Endothelial cell of umbilical vein (primary cell): Measurements from ENCODE around the gene YY1. TPM values are rescaled to one million over a fixed set of nuclear protein-coding genes. Genes with fewer than 3 reads are reported as not detected.

Experiments used
- BruUV-seq: library from RNA; stranded (reverse); fragments of 400-500 nt; replicated peaks from 2 replicates; lab custom pipeline; 2021; lab: Mats Ljungman, UMichigan
- CTCF ChIA-PET: fragments of 300-600, 350-600 bp; sonication (Branson Sonifier 250); formaldehyde crosslinking; loops from one replicate; lab custom pipeline; 2021; ENCODE audit warnings: antibody characterized with exemption, inconsistent platforms; lab: Charles Lee
- POLR2A ChIA-PET: fragments of 300-600, 350-600 bp; sonication (Branson Sonifier 250); formaldehyde crosslinking; loops from one replicate; lab custom pipeline; 2021; ENCODE audit warnings: antibody characterized with exemption, inconsistent platforms; lab: Charles Lee
- DNase-seq: peaks from one replicate; pipeline ENCODE4 v3.0.0-alpha.2; 2011; ENCODE audit warnings: low read depth, low spot score
- FAIRE-seq: peaks from 2 replicates; lab custom pipeline; 2011; peaks lifted over from hg19 to GRCh38; lab: Jason Lieb, UNC
- H2AFZ ChIP-seq: 2 replicates; pipeline ENCODE4 v1.6.0; 2012; ENCODE audit warnings: low read depth, low read length, control low read depth, inconsistent platforms
- H3K27ac ChIP-seq: 2 replicates; pipeline ENCODE4 v1.5.1; 2011; ENCODE audit warnings: low read depth, mild to moderate bottlenecking, control low read depth, low read length, moderate library complexity; ENCODE audit not compliant: insufficient read depth
- H3K27me3 ChIP-seq, 2 experiments: 2 replicates each; pipeline versions ENCODE4 v1.6.0 to v1.6.1; 2011; ENCODE audit warnings: low read length in 2 of 2, mixed read lengths in 1 of 2; ENCODE audit not compliant: control insufficient read depth in 2 of 2, insufficient read depth in 2 of 2
- H3K36me3 ChIP-seq, 2 experiments: 2 replicates in 1 of 2; 3 replicates in 1 of 2; pipeline ENCODE4 v1.5.1; 2011; ENCODE audit warnings: low read length in 2 of 2, mild to moderate bottlenecking in 1 of 2, moderate library complexity in 1 of 2; ENCODE audit not compliant: control insufficient read depth in 2 of 2, insufficient read depth in 2 of 2; ENCODE audit errors: extremely low read depth in 1 of 2
- H3K4me1 ChIP-seq: 3 replicates; pipeline ENCODE4 v1.5.1; 2011; ENCODE audit warnings: mild to moderate bottlenecking, low read length; ENCODE audit not compliant: control insufficient read depth, insufficient read depth; ENCODE audit errors: extremely low read depth
- H3K4me2 ChIP-seq: 2 replicates; pipeline ENCODE4 v1.6.1; 2011; ENCODE audit warnings: low read length, control low read depth, mixed read lengths; ENCODE audit not compliant: insufficient read depth
- H3K4me3 ChIP-seq, 3 experiments: fragments of 200-600 bp in 1 of 3; sonication (generic), shearing (Covaris generic) in 1 of 3; replicated peaks in 1 of 3; 2 replicates each; pipeline ENCODE4 v1.5.1; 2011 to 2016; ENCODE audit warnings: control low read depth in 3 of 3, low read length in 3 of 3, mild to moderate bottlenecking in 2 of 3, inconsistent platforms in 1 of 3, low read depth in 1 of 3, moderate library complexity in 1 of 3; ENCODE audit not compliant: insufficient read depth in 1 of 3
- H3K79me2 ChIP-seq: 2 replicates; pipeline ENCODE4 v1.6.0; 2012; ENCODE audit warnings: low read length, inconsistent platforms; ENCODE audit not compliant: control insufficient read depth, insufficient read depth
- H3K9ac ChIP-seq: replicated peaks from 2 replicates; pipeline ENCODE3; 2011; ENCODE audit warnings: low read length, control low read depth; ENCODE audit not compliant: insufficient read depth; ENCODE audit errors: extremely low read depth
- H3K9me1 ChIP-seq: replicated peaks from 3 replicates; pipeline ENCODE4 v1.6.0; 2011; ENCODE audit warnings: mild to moderate bottlenecking, low read length; ENCODE audit not compliant: control insufficient read depth, insufficient read depth; ENCODE audit errors: extremely low read depth
- H3K9me3 ChIP-seq: replicated peaks from 2 replicates; pipeline ENCODE4 v1.5.1; 2012; ENCODE audit warnings: low read length, inconsistent platforms; ENCODE audit not compliant: control insufficient read depth, insufficient read depth
- H4K20me1 ChIP-seq: replicated peaks from 2 replicates; pipeline ENCODE3; 2011; ENCODE audit warnings: mild to moderate bottlenecking, low read length; ENCODE audit not compliant: control insufficient read depth, insufficient read depth; ENCODE audit errors: extremely low read depth
- EZH2 ChIP-seq: IDR thresholded peaks from 2 replicates; pipeline ENCODE4 v1.6.1; 2012; ENCODE audit warnings: borderline replicate concordance, low read depth, mild to moderate bottlenecking, moderate library complexity, low read length, inconsistent platforms; ENCODE audit not compliant: severe bottlenecking
- FOS ChIP-seq: IDR thresholded peaks from 2 replicates; pipeline ENCODE4 v1.6.1; 2011; ENCODE audit warnings: mild to moderate bottlenecking, low read length, moderate library complexity, borderline replicate concordance; ENCODE audit not compliant: insufficient read depth
- GATA2 ChIP-seq: IDR thresholded peaks from 2 replicates; pipeline ENCODE4 v1.7.0; 2011; ENCODE audit warnings: low read depth, mild to moderate bottlenecking, moderate library complexity, mixed read lengths, low read length; ENCODE audit not compliant: insufficient read length, insufficient read depth
- JUN ChIP-seq: IDR thresholded peaks from 2 replicates; pipeline ENCODE4 v1.6.1; 2011; ENCODE audit warnings: borderline replicate concordance, low read depth; ENCODE audit not compliant: insufficient read length, insufficient read depth
- MYC ChIP-seq: IDR thresholded peaks from one replicate; pipeline ENCODE4 v1.6.1; 2011; ENCODE audit warnings: mild to moderate bottlenecking, low read depth, low read length
- POLR2A ChIP-seq: IDR thresholded peaks from 2 replicates; pipeline ENCODE4 v1.6.1; 2012; ENCODE audit warnings: low read depth, mild to moderate bottlenecking, control low read depth, low read length
- POLR2AphosphoS5 ChIP-seq: IDR thresholded peaks from 2 replicates; pipeline ENCODE4 v1.6.1; 2012; ENCODE audit warnings: low read depth, mild to moderate bottlenecking, control low read depth, low read length, moderate library complexity; ENCODE audit not compliant: insufficient read depth
- dilution Hi-C: fragments of 300-500 bp; cut with MboI; formaldehyde crosslinking; loops from one replicate; pipeline ENCODE4 v1.15.0; 2019; ENCODE audit warnings: low sequenced_read_pairs; ENCODE audit not compliant: extremely low pct_ligation_motif_present
- intact Hi-C: fragments of 100-400 bp; cut with micrococcal nuclease; formaldehyde crosslinking; loops from one replicate; pipeline ENCODE4 v1.10.0; 2022
- polyA plus RNA-seq, 4 experiments: library from polyadenylated mRNA; depleted of rRNA in 3 of 4; stranded (reverse) in 3 of 4; unstranded in 1 of 4; fragments of >200 nt; gene quantifications; 2 replicates each; pipeline versions ENCODE4 v1.2.1 to v1.2.3, GENCODE V29; 2011 to 2012; ENCODE audit warnings: missing spikeins in 1 of 4
- total RNA-seq: library from RNA; stranded (reverse); gene quantifications from 2 replicates; pipeline ENCODE4 v1.2.3, GENCODE V29; 2021
- TF ChIP-seq, protein P1 (sequence below): IDR thresholded peaks from 2 replicates; pipeline ENCODE4 v1.6.1; 2011; ENCODE audit not compliant: insufficient read depth, insufficient read length
- TF ChIP-seq, protein P2 (sequence below), 2 donors: IDR thresholded peaks; 1 replicate in 1 of 2; 2 replicates in 1 of 2; pipeline ENCODE4 v1.5.1; 2011; ENCODE audit warnings: low read length in 2 of 2, mild to moderate bottlenecking in 2 of 2, moderate library complexity in 2 of 2, control low read depth in 1 of 2, inconsistent platforms in 1 of 2, low read depth in 1 of 2; ENCODE audit not compliant: insufficient read depth in 1 of 2; ENCODE audit errors: extremely low read depth in 1 of 2

Gene YY1
- total and polyA plus RNA-seq, 2 donors (not counting 3 experiments of a cell fraction or from before 2014, with no cell fraction given): 23.5 to 78.6 TPM

DNA sequence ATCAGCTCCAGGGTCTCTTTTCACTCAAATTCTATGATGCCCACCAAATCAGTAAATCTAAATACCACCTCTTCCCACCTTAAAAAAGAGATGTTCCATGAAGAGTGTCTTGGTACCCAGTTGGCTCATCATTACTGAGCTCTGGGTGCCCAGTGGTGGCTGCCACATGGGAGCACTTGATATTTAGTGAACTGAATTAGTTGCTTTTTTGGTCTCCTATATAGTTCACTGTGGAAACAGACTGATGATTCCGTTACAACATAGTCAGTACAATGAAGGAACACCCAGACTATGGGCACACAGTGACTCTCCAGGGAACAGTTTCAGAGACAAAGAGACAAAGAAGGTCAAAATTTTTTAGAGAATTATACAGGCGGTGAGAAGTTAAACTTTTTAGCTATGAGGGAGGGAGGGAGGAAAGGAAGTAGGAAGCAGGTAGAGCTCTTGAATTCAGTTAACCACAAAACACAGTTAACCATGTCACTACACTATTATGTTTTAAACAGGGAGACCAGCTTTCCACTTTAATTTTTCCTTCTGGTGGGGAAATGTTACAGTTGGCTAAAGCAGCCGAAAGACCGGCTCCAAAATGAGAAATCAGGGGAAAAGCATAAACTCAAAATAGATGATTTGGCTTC lies 14.6 kb upstream of the YY1 start:
- H3K9me3 ChIP-seq: no peaks in the 10 kb centered on the region
- no peaks in the 10 kb centered on the region for H3K9me1 ChIP-seq
- H3K79me2 ChIP-seq: no peaks in the 10 kb centered on the region
- no peaks in the 10 kb centered on the region for H3K36me3 ChIP-seq
- TF ChIP-seq POLR2A (no peak), POLR2AphosphoS5 (no peak), JUN (no peak), EZH2 (no peak), GATA2 (no peak), MYC (no peak), FOS (no peak)
- TF ChIP-seq, protein P1, sequence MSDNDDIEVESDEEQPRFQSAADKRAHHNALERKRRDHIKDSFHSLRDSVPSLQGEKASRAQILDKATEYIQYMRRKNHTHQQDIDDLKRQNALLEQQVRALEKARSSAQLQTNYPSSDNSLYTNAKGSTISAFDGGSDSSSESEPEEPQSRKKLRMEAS: no peak
- TF ChIP-seq, protein P2, sequence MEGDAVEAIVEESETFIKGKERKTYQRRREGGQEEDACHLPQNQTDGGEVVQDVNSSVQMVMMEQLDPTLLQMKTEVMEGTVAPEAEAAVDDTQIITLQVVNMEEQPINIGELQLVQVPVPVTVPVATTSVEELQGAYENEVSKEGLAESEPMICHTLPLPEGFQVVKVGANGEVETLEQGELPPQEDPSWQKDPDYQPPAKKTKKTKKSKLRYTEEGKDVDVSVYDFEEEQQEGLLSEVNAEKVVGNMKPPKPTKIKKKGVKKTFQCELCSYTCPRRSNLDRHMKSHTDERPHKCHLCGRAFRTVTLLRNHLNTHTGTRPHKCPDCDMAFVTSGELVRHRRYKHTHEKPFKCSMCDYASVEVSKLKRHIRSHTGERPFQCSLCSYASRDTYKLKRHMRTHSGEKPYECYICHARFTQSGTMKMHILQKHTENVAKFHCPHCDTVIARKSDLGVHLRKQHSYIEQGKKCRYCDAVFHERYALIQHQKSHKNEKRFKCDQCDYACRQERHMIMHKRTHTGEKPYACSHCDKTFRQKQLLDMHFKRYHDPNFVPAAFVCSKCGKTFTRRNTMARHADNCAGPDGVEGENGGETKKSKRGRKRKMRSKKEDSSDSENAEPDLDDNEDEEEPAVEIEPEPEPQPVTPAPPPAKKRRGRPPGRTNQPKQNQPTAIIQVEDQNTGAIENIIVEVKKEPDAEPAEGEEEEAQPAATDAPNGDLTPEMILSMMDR (IDR thresholded peaks at IDR 0.05; ENCODE audit: extremely low read depth in 1 of 2, insufficient read depth in 1 of 2, low read depth in 1 of 2, low read length in 2 of 2): no peak
- dilution Hi-C loops (no loop called here), intact Hi-C loops (no loop called here)
- H3K4me2 ChIP-seq: no peak overlapping the region
- no peak overlapping the region for H3K9ac ChIP-seq
- BruUV-seq: no TSS peak
- CTCF ChIA-PET: interaction anchor here (0.8 to 1.5 kb wide), 3 partner anchors 10 to 14 kb away, joined by 3 to 4 read pairs (median 3); no protein-coding TSS in a partner anchor
- H2AFZ ChIP-seq: no peak overlapping the region
- FAIRE-seq (no peak), DNase-seq (no peak)
- no peaks in the 10 kb centered on the region for H4K20me1 ChIP-seq
- no peak overlapping the region for H3K27ac ChIP-seq
- H3K27me3 ChIP-seq: no peaks in the 10 kb centered on the region
- POLR2A ChIA-PET: interaction anchor here (0.6 to 0.7 kb wide), 2 partner anchors 148 to 149 kb away, joined by 3 read pairs; no protein-coding TSS in a partner anchor
- H3K4me1 ChIP-seq: peaks cover 19% of the 10 kb centered on the region
- H3K4me3 ChIP-seq: no peak overlapping the region
